ENCODE results near the gene SRRM5.
"Not testable (repeated sequence)": the region's sequence is repeated elsewhere in the genome, so short reads cannot be mapped to it uniquely, and the experiment has no call there.

SRRM5 gene

GRCh38 chr19:43611788-43612187 is at the start of gene SRRM5:
Gene SRRM5 (plus strand): TSS chr19:43612088. CDS start chr19:43612122, 34 bp downstream.
- no peak for DNase-seq

- no peak for DNase-seq
Measured at GRCh38 chr19:43562226-43562697, 49.6 kb upstream of the SRRM5 start.

DNA sequence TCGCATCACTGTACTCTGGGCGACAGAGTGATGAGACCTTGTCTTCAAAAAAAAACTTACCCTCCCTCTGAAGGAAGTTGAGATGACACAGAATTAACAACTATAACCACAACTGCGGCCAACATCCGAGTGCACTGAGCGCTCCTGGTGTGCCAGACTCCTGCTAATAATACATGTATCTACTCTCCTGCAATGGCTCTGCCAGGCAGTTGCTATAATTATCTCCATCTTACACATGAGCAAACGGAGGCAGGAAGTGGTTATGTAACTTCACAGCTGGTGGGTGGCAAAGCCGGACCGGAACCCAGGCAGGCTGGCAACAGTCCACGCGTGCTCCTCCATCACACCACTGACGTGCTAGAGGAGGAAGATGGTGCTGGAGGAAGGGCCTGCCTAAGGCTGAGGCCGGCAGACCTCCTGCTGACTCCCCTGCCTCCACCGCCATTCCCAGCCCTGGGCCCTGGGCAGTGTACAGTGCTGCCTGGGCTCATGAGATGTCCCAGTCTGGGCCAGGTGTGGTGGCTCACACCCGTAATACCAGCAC is 49.1 kb upstream of the SRRM5 start:
- DNase-seq: peak; percentile 49

GRCh38 chr19:43563816-43564457 is 48.0 kb upstream of the SRRM5 start:
- DNase-seq: no peak

GRCh38 chr19:43564800-43565199 is 47.1 kb upstream of the SRRM5 start:
- DNase-seq: no peak

GRCh38 chr19:43569657-43570056 is 42.2 kb upstream of the SRRM5 start:
- DNase-seq: no peak

- DNase-seq: no peak
Measured at GRCh38 chr19:43570174-43570791, 41.6 kb upstream of the SRRM5 start.

GRCh38 chr19:43572171-43572588 is 39.7 kb upstream of the SRRM5 start:
- DNase-seq: no peak

DNA sequence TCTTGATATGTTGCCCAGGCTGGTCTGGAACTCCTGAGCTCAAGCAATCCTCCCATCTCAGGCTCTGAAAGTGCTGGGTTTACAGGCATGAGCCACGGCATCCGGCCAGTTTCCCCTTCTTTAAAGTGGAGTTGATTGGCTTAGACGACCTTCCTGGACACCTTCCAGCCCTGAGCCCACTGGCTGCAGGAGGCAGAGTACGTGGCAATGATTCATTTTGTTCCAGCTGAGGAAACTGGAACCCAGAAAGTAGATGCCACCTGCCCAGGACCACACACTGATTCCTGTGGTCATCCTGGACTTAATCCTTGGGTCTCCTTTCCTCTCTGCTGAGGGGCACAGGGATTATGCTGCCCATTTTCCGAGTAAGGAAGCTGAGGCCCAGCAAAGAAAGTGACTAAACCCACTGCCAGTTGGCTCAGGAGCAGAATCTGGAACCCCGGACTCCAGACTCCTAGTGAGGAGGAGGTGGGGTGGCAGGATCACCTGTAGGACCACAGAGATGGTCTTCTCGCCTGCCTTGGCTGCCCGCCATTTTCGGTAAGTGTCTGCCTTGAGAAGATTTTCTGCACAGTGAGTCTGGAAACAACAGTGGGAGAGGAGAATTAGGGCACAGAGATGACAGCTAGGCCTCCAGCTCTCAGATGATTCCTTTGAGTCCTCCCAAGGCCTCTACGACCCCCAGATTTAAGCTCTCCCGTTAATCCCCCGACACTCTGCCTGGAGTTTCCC is 37.3 kb upstream of the SRRM5 start:
- DNase-seq: no peak

DNA sequence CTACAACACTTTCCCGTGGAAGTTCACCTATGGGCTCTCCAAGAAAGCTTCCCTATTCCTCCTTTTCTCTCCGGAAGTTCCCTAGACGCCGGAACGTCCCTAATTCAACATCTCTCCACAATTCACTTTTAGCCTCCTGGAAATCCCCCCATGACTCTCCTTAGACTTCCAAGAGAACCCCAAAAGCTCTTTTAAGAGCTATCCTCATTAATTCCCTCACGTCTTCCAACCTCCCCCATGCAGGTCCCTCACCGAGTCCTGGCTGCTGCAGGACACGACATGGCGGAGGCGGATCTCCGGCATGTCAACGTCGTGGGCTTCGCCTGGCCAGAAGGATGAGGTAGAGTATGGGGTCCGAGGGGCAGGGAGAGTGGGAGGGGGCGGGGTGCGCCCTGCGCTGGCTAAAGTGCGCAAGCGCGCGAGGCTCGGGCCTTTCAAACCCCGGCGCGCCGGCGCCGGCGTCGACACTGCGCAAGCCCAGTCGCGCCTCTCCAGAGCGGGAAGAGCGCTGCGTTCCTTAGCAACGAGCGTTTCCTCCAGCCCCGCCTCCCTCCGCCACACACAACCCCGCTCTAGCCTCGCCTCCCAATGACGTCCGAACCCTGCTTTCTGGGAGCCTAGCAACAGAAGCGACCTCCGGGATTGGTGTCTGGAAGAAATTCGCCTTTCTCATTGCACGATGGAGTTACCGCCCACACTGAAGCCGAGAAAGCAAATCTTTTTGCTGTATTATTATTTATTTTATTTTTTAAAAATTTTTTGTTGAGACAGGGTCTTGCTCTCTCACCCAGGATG is 36.5 kb upstream of the SRRM5 start, which contains the start of the genes PINLYP and XRCC1:
TSS of gene PINLYP (plus strand) at position 646 of the 795 bp plus-strand sequence. CDS start 1,391 bp downstream, outside the sequence.
TSS of gene XRCC1 (minus strand) at position 372 of the 795 bp plus-strand sequence. CDS start at position 303, 69 bp downstream.
- peak; percentile 87 for DNase-seq

DNA sequence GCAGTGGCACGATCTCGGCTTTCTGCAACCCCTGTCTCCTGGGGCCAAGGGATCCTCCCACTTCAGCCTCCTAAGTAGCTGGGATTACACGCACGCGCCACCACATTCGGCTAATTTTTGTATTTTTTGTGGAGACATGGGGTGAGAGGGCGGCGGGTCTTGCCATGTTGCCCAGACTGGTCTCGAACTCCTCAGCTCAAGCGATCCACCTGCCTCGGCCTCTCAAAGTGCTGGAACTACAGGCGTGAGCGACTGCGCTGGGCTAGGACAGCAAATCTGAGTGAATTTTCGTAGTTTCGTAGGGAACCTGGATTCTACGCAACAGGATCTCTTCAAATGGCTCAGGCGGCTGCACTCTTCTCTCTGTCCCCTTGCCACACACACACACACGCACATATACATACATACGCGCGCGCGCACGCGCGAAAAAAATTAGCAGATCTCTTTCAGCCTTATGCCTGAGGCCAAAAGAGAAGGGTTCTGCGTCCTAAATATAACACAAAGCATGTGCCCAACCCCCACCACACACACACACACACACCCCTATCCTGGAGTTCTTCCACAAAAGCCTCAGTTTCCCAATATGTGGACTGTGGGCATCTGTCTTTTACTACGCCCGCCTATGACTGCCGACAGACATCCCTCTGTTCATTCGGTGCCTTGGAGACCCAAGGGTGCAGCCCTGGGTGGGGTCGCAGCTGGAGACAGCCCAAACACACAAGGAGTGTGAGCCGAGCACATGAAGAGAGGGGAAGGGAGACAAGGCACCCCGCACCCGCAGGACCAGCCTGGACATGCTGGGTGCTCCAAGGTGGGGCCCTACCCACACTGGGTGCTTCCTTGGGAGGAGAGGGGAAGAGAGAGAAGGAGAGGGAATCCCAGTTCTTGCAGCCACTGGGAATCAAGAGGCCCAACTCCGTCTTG is 35.7 kb upstream of the SRRM5 start:
- DNase-seq: no peak

GRCh38 chr19:43578787-43579186 is 33.1 kb upstream of the SRRM5 start:
- no peak for DNase-seq

- DNase-seq: no peak
Measured at GRCh38 chr19:43581467-43581866, 30.4 kb upstream of the SRRM5 start.

- DNase-seq: no peak
Measured at GRCh38 chr19:43582495-43582894, 29.4 kb upstream of the SRRM5 start.

DNA sequence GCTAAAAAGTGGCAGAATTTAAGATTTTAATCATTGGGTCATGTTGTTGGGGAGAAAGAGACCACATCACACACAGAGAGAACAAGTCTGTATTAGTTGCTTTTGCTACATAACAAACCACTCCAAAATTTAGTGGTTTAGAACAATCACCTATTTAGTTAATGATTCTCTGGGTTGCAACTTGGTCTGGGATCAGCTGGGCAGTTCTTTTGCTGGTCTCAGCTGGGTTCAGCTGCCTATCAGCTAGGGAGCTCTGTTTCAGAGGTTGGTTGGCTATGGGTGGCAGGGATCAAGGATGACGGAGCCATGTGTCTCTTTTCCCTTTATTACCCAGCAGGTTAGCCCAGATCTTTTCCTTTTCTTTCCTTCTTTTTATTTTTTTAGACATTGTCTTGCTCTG is 27.4 kb upstream of the SRRM5 start:
- DNase-seq: no peak

DNA sequence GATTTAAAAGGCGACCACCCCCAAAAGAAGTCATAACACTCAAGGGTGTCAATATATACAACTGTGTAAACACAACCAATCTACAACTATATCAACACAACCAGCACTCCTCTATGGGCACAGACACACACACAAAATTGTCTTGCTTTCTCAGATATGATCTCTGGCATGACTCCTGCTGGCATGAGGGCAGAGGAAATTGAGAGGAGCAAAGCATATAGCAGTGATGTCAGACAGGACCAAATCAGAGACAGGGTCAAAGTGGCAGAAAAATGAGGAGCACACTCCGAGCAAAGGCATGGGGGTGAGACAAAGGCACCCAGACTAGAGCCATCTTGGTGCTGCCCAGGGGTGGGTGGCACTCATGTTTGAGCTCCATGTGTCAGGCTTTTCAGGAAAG is 25.5 kb upstream of the SRRM5 start:
- DNase-seq: no peak

GRCh38 chr19:43587029-43587428 is 24.9 kb upstream of the SRRM5 start:
- not testable (repeated sequence) for DNase-seq

DNA sequence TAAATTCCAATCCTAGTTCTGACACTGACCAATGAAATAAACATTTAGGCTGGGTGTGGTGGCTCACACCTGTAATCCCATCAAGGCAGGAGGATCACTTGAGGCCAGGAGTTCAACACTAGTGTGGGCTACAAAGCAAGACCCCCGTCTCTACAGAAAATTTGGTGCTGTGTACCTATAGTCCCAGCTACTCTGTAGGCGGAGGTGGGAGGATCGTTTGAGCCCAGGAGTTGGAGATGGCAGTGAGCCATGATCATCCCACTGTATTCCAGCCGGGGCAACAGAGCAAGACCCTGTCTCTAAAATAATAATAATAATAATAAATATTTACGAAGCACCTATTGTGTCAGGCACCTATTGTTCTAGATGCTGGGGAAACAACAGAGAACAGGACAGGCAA is 22.6 kb upstream of the SRRM5 start:
- no peak for DNase-seq

DNA sequence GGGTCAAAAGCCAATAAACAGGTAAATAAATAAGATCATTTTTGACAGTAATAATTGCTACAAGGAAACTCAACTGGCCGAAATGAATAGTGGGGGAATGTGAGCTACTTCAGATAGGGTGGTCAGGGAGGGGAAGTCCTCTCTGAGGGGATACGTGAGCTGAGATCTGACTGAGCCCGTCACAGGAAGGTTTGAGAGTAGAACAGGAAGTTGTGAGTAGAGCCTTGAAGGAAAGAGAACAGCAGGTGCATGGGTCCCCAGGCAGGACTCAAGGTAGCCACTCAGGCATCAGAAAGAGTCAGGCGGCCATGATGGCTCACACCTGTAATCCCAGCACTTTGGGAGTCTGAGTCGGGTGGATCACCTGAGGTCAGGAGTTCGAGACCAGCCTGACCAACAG is 22.2 kb upstream of the SRRM5 start:
- no peak for DNase-seq

GRCh38 chr19:43591904-43592772 is 19.8 kb upstream of the SRRM5 start:
- DNase-seq: no peak
